GM12892 (cell line): Measurements from ENCODE around the gene UNCX.
"Not testable (repeated sequence)": the region's sequence is repeated elsewhere in the genome, so short reads cannot be mapped to it uniquely, and the experiment has no call there.

ENCODE experiments used
- DNase-seq: peaks from one replicate; pipeline ENCODE4 v3.0.0; 2011; ENCODE audit not compliant: insufficient read length
- FAIRE-seq: peaks from 2 replicates; lab custom pipeline; 2011; peaks lifted over from hg19 to GRCh38; lab: Jason Lieb, UNC
- POLR2A ChIP-seq: IDR thresholded peaks from 2 replicates; pipeline ENCODE4 v1.6.1; 2011; ENCODE audit warnings: low read depth, low read length, control low read depth
- POLR2AphosphoS5 ChIP-seq: IDR thresholded peaks from 2 replicates; pipeline ENCODE4 v1.6.1; 2011; ENCODE audit warnings: low read depth, low read length, control low read depth
- TAF1 ChIP-seq: IDR thresholded peaks from 2 replicates; pipeline ENCODE4 v1.6.1; 2011; ENCODE audit warnings: low read depth, mild to moderate bottlenecking, control low read depth, low read length, borderline replicate concordance

UNCX gene

DNA sequence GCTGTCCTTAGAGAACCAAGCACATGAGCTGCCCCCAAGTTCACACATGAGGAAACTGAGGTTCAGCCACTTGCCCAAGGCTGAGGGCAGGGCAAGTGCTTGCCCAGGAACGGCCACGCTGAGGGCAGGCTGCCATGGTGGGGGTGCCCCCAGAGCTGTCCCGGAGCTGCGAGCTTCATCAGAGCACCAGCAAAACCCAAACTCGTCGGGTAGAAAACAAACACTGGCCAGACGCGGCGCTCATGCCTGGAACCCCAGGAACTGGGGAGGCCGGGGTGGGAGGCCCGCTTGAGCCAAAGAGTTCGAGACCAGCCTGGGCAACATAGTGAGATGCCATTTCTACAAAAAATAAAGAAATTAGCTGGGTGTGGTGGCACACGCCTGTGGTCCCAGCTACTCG lies 38.4 kb downstream of the UNCX start:
- no peak for FAIRE-seq
- no peak for TF ChIP-seq TAF1
- no peak for TF ChIP-seq POLR2AphosphoS5
- no peak for TF ChIP-seq POLR2A

DNA sequence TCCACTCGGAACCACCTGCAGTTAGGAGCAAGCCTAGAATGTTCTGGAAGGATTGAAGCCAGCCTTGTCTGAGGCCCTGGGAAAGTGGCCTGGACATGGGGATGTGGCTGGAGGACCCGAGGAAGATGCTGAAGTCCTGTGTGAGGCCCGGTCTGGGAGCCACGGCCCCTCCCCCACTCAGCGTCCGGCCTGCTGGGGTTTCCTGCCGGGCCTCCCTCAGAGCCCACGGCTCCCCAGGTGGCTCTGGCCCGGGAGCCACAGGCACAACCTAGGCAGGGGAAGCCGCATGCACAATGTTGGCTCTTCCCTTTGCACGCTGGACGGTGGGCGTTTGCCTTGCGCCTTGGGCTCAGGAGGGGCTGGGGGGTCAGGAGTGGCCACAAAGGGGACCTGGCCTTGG lies 39.0 kb downstream of the UNCX start:
- TF ChIP-seq POLR2A (no peak), POLR2AphosphoS5 (no peak), TAF1 (no peak)
- DNase-seq (no peak), FAIRE-seq (no peak)

More for the DNA sequence above, 38.4 kb downstream of the UNCX start:
- no peak for DNase-seq

DNA sequence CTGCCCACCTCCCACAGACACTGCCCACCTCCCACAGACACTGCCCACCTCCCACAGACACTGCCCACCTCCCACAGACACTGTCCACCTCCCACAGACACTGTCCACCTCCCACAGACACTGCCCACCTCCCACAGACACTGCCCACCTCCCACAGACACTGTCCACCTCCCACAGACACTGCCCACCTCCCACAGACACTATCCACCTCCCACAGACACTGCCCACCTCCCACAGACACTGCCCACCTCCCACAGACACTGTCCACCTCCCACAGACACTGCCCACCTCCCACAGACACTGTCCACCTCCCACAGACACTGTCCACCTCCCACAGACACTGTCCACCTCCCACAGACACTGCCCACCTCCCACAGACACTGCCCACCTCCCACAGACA lies 39.5 kb downstream of the UNCX start:
- not testable (repeated sequence) for FAIRE-seq, DNase-seq

DNA sequence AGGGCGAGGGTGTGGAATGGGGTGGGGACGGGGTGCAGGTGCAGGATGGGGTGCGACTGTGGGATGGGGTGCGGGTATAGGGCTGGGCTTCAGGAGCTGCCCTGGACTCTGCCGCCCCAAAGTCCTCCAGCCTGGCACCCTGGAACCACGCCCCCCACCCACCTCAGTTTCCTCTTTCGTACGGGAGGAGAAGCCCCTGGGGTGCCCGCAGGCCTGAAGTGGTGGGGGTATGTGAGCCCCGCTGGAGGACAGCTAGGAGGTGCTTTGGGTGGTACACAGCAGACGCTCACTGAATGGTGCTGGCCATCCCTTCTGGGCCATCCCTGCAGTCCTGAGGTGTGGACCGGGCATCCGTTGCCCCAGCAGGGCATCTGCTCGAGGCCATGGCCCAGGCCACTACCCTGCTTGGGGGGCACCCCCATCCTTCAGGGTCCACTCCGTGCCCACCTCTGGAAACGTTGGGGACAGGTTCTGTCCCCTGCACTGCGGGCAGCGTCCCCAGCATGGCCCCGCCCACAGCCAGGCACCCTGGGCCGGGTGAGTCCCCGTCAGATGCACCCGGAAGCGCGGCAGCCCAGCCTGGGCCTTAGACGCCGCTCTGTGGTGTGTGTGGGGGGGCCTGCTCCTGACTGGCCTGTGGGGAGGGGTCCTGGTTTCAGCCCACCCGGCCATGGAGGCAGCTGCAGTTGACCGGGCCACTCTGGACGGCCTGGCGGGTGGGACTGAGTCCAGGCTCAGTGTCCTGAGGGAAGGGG lies 41.6 kb downstream of the UNCX start:
- FAIRE-seq (no peak), DNase-seq (no peak)
- TF ChIP-seq POLR2AphosphoS5 = no peak
- no peak for TF ChIP-seq TAF1
- TF ChIP-seq POLR2A = no peak

DNA sequence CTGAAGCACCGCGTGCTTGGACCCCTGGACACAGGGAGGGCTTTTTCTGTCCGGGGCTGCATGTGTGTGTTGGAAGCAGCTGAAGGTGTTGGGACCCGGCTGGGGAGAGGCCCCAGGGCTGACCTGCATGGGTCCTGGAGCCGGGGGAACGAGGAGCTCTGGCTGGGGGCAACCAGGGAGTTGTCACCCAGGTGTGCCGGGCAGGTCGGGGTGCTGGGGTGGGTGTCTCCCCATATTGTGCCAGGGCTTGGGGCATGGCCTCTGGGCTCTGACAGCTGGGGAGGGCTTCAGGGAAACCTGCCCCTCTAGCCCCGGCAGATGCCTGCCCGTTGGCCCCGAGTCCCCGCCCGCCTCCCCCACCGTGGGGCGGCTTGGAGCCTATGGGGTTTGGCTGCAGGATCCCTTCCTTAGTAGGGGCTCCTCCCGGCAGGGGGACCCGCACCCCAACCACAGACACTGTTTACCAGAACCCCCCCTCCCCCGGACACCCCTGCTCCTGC lies 42.3 kb downstream of the UNCX start:
- FAIRE-seq (no peak), DNase-seq (no peak)
- TF ChIP-seq POLR2A (no peak), POLR2AphosphoS5 (no peak), TAF1 (no peak)

DNA sequence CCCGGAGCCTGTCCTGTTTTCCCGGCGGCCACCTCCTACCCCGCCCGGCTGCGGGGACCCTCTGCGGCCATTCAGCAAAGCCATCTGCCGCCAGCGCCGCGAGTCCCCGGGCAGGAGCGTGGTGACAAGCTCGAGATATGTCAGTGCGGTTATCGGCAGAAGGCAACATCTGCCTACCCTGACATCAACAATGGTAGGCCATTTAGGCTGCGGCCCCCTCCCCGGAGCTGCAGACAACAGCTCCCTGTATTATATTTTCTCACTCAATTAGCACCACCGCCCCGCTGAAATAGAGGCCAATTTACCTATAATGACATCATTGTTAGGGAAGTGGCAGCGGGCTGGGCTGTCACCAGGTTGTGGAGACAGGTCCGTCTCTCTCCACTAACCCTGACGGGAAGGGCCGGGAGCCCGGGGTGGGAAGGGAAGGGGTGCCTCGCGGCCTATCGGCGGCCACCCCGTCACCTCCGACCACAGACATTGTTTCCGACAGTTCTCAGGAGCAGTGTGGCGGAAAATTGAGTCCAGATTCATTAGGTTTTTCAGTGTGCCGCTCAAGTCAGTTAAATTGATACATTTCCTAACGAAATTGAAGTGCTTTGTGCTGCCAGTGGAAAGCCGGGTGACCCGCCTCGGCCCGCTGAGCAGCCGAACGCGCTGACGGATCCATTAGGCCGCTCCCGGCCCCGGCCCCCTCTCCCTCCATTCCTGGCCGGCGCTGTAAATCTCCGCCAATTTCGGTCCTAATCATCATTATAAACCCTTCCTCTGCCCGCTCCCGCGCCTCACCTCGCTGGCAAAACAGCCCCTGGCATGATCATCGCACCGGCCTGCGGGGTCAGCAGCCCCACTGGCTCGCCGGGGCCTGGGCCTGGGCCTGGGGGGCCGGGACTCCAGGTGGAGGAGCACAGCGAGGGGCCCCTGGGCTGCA lies 43.0 kb downstream of the UNCX start:
- TF ChIP-seq POLR2A (no peak), POLR2AphosphoS5 (no peak), TAF1 (no peak)
- FAIRE-seq = no peak
- DNase-seq = no peak

DNA sequence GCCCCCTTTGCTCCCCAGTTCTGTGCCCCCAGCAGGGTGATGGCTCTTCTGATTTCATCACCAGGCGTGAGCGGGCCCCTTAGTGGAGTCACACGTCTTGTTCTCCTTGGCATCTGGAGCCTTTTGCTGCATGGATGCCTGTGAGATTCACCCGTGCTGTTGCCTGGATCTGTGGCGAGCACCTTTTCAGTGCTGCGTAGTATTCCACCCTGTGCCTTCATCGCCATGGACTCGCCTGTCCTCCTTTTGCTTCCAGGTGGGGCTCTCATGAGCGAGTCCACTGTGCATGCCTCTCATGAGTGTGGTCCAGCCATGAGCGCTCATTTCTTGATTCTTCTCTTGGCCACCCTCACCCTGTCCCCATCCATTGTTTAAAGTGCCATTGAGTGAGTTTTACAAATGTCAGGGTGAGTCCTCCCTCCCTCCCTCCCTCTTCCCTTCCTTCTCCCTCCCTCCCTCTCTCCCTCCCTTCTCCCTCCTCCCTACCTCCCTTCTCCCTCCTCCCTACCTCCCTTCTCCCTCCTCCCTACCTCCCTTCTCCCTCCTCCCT lies 44.0 kb downstream of the UNCX start:
- FAIRE-seq (no peak), DNase-seq (no peak)
- no peak for TF ChIP-seq POLR2A
- TF ChIP-seq TAF1 = no peak
- TF ChIP-seq POLR2AphosphoS5 = no peak

DNA sequence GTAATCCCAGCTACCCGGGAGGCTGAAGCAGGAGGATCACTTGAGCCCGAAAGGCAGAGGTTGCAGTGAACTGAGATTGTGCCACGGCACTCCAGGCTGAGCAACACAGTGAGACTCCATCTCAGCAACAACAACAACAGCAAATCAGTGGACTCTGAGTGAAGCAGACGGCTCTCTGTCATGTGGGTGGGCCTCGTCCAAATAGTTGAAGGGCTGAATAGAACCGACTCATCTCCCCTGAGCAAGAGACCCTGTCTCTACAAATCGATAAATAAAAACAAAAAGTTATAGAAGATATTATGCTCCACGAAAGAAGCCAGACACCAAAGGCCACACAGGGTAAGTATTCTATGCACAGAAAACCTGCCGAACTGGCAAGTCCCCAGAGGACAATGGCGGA lies 45.9 kb downstream of the UNCX start:
- FAIRE-seq (no peak), DNase-seq (no peak)
- TF ChIP-seq POLR2AphosphoS5 (no peak), POLR2A (no peak), TAF1 (no peak)

DNA sequence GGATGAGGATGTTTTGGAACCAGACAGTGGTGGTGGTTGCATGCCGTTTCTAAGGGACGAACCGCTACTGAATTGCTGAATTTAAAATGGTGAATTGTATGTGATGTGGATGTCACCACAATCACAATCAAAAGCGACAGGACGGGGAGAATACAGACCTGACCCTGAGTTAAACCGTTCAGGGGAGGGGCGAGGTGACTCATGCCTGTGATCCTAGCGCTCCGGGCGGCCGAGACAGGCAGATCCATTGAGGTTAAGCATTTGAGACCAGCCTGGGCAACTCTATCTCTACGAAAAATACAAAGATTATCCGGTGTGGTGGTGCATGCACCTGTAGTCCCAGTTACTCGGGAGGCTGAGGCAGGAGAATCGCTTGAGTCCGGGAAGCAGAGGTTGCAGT lies 46.4 kb downstream of the UNCX start:
- no peak for DNase-seq
- FAIRE-seq = no peak
- no peak for TF ChIP-seq TAF1
- TF ChIP-seq POLR2AphosphoS5 = no peak
- no peak for TF ChIP-seq POLR2A

DNA sequence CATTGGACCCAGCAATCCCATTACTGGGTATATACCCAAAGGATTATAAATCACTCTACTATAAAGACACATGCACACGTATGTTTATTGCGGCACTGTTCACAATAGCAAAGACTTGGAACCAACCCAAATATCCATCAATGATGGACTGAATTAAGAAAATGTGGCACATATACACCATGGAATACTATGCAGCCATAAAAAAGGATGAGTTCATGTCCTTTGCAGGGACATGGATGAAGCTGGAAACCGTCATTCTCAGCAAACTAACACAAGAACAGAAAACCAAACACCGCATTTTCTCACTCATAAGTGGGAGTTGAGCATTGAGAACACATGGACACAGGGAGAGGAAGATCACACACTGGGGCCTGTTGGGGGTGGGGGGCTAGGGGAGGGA lies 47.2 kb downstream of the UNCX start:
- DNase-seq, FAIRE-seq: not testable (repeated sequence)

DNA sequence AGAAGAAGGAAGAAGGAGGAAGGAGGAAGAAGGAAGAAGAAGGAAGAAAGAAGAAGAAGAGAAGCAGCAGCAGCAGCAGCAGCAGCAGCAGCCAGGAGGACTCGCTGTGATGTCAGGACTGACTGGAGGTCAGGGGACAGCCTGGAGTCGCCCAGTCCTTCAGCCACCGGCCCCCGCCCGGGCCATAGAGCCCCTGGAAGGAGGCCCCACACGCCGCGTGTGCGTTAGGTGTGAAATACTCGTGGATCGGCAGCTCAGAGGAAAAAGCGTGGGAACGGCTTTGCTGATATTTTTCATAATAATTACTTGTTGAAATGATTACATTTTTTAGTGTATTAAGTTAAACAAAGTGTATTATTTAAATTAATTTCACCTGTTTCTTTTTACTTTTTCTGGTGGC lies 48.4 kb downstream of the UNCX start:
- TF ChIP-seq POLR2AphosphoS5 (no peak), TAF1 (no peak), POLR2A (no peak)
- FAIRE-seq = no peak
- DNase-seq = no peak

DNA sequence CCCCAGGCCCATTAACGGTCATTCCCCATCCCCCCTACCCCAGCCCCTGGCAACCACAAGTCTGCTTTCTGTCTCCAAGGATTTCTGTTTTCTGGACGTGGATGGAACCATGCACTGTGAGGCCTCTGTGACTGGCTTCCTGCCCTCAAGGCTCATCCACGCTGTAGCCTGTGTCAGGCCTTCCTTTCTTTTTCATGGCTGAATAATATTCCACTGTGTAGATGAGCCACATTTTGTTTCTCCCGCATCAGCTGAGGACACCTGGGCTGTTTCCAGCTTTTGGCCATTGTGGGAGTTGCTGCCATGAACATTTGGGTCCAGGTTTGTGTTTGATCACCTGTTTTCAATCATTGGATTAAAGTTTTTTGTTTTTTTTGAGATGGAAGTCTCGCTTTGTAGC lies 50.0 kb downstream of the UNCX start:
- no peak for FAIRE-seq
- no peak for TF ChIP-seq POLR2A
- TF ChIP-seq TAF1 = no peak
- TF ChIP-seq POLR2AphosphoS5 = no peak
- no peak for DNase-seq
